Measurements from ENCODE around the gene CDH23. TPM values are rescaled to one million over a fixed set of nuclear protein-coding genes. Genes with fewer than 3 reads are reported as not detected.
A peak's percentile ranks its signal among the peaks of the same experiment; 100 is the strongest.

CDH23 gene
- total and polyA plus RNA-seq, 10 donors, result 2.0 to 19.9 (median 11.0) TPM

DNA sequence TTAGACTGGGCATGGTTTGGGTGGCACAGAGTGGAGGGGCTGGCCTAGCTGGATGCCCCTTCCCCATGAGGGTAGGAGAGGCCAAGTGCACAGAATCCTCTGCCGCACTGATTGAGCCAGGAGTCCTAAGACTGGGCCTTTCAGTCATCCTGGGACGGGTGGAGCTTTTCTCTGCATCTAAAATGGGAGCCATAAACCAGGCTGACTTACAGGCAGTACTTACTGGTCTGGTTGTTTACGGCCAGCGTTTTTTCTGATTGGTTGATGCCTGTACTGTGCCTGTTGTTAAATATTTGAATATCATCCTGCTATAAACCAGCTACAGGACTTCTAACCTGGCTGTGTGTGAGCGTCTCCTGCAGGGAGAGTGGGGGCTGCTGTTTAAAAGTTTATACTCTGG is 107.8 kb downstream of the CDH23 start:
- no peak overlapping the region for H3K27ac ChIP-seq
- intact Hi-C loops (cut with DNase I; ENCODE audit: low total_unique reads), result no loop called here
- peaks cover 0 to 7% (median 2%) of the 10 kb centered on the region in 6 donors for H3K4me1 ChIP-seq
- H3K4me3 ChIP-seq, result no peak overlapping the region
- H3K36me3 ChIP-seq, result no peaks in the 10 kb centered on the region
- no peak for DNase-seq
- TF ChIP-seq POLR2A (IDR thresholded peaks at IDR 0.05) (no peak), POLR2AphosphoS5 (IDR thresholded peaks at IDR 0.05) (no peak)
- TF ChIP-seq, protein P1, sequence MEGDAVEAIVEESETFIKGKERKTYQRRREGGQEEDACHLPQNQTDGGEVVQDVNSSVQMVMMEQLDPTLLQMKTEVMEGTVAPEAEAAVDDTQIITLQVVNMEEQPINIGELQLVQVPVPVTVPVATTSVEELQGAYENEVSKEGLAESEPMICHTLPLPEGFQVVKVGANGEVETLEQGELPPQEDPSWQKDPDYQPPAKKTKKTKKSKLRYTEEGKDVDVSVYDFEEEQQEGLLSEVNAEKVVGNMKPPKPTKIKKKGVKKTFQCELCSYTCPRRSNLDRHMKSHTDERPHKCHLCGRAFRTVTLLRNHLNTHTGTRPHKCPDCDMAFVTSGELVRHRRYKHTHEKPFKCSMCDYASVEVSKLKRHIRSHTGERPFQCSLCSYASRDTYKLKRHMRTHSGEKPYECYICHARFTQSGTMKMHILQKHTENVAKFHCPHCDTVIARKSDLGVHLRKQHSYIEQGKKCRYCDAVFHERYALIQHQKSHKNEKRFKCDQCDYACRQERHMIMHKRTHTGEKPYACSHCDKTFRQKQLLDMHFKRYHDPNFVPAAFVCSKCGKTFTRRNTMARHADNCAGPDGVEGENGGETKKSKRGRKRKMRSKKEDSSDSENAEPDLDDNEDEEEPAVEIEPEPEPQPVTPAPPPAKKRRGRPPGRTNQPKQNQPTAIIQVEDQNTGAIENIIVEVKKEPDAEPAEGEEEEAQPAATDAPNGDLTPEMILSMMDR (IDR thresholded peaks at IDR 0.05 in 8 of 11, conservative IDR thresholded peaks at IDR 0.05 in 3 of 11), result no peak
- 65 to 98% (median 69%) methylated on average over 5 of the region's 5 CpGs for WGBS, 5 donors
- no peaks in the 10 kb centered on the region for H3K9me3 ChIP-seq
- H3K27me3 ChIP-seq (replicated peaks in 1 of 7), result no peaks in the 10 kb centered on the region

GRCh38 chr10:71505862-71506261 is 109.1 kb downstream of the CDH23 start:
- Histone ChIP-seq H3K9me3 (no peaks in the 10 kb centered on the region), H3K4me3 (no peak overlapping the region), H3K27ac (no peak overlapping the region), H3K36me3 (no peaks in the 10 kb centered on the region), H3K27me3 (replicated peaks in 1 of 7) (no peaks in the 10 kb centered on the region), H3K4me1 (peaks cover 0 to 7% (median 2%) of the 10 kb centered on the region in 6 donors)
- TF ChIP-seq POLR2AphosphoS5 (IDR thresholded peaks at IDR 0.05), result no peak
- TF ChIP-seq, protein P1 (IDR thresholded peaks at IDR 0.05 in 8 of 11, conservative IDR thresholded peaks at IDR 0.05 in 3 of 11), result no peak
- TF ChIP-seq POLR2A (IDR thresholded peaks at IDR 0.05), result no peak
- no peak for DNase-seq
- WGBS, 5 donors, result 89 to 97% (median 93%) methylated on average over 3 of the region's 3 CpGs
- intact Hi-C loops (cut with DNase I; ENCODE audit: low total_unique reads), result no loop called here

DNA sequence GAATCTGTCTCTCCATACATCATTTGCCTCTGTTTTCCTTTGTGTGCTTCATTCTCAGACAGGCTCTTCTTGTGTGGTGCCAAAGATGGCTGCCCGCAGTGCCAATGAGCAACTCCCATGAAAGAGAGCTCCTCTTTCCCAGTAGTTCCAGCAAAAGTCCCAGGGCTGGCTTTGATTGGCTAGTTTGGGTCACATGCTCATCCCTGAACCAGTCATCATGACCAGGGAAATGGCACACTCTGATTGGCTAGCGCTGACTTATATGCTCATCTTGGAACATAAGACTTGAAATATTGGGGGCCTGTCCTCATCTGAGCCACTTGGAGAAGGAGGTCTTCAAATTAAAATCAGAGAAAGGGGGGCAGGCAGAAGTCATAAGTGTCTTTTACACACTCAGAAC is 112.7 kb downstream of the CDH23 start:
- no peak overlapping the region for H3K4me3 ChIP-seq
- no peaks in the 10 kb centered on the region for H3K9me3 ChIP-seq
- H3K4me1 ChIP-seq, result peaks cover 0 to 7% (median 2%) of the 10 kb centered on the region in 6 donors
- no peaks in the 10 kb centered on the region for H3K27me3 ChIP-seq (replicated peaks in 1 of 7)
- TF ChIP-seq POLR2A (IDR thresholded peaks at IDR 0.05) (no peak), POLR2AphosphoS5 (IDR thresholded peaks at IDR 0.05) (no peak)
- TF ChIP-seq, protein P1 (IDR thresholded peaks at IDR 0.05 in 8 of 11, conservative IDR thresholded peaks at IDR 0.05 in 3 of 11), result no peak
- DNase-seq, result no peak
- no peak overlapping the region for H3K27ac ChIP-seq
- intact Hi-C loops (cut with DNase I; ENCODE audit: low total_unique reads), result no loop called here
- 43 to 98% (median 72%) methylated on average over 2 of the region's 2 CpGs for WGBS, 5 donors
- H3K36me3 ChIP-seq, result no peaks in the 10 kb centered on the region

GRCh38 chr10:71511206-71511605 is 114.5 kb downstream of the CDH23 start:
- H3K4me3 ChIP-seq, result no peak overlapping the region
- no peaks in the 10 kb centered on the region for H3K36me3 ChIP-seq
- H3K9me3 ChIP-seq, result no peaks in the 10 kb centered on the region
- intact Hi-C loops (cut with DNase I; ENCODE audit: low total_unique reads), result no loop called here
- 91 to 100% (median 94%) methylated on average over 4 of the region's 4 CpGs; no CpG with 5 or more reads in 1 of the 5 donors for WGBS, 5 donors
- no peak overlapping the region for H3K27ac ChIP-seq
- no peaks in the 10 kb centered on the region for H3K4me1 ChIP-seq
- TF ChIP-seq POLR2AphosphoS5 (IDR thresholded peaks at IDR 0.05) (no peak), POLR2A (IDR thresholded peaks at IDR 0.05) (no peak)
- TF ChIP-seq, protein P1 (IDR thresholded peaks at IDR 0.05 in 8 of 11, conservative IDR thresholded peaks at IDR 0.05 in 3 of 11), result no peak
- DNase-seq, result peak; percentile 57
- H3K27me3 ChIP-seq (replicated peaks in 1 of 7), result no peaks in the 10 kb centered on the region
